ENCODE results near the gene ZNF41.
A peak's percentile ranks its signal among the peaks of the same experiment; 100 is the strongest.
"Not testable (repeated sequence)": the region's sequence is repeated elsewhere in the genome, so short reads cannot be mapped to it uniquely, and the experiment has no call there.

Gene ZNF41

DNA sequence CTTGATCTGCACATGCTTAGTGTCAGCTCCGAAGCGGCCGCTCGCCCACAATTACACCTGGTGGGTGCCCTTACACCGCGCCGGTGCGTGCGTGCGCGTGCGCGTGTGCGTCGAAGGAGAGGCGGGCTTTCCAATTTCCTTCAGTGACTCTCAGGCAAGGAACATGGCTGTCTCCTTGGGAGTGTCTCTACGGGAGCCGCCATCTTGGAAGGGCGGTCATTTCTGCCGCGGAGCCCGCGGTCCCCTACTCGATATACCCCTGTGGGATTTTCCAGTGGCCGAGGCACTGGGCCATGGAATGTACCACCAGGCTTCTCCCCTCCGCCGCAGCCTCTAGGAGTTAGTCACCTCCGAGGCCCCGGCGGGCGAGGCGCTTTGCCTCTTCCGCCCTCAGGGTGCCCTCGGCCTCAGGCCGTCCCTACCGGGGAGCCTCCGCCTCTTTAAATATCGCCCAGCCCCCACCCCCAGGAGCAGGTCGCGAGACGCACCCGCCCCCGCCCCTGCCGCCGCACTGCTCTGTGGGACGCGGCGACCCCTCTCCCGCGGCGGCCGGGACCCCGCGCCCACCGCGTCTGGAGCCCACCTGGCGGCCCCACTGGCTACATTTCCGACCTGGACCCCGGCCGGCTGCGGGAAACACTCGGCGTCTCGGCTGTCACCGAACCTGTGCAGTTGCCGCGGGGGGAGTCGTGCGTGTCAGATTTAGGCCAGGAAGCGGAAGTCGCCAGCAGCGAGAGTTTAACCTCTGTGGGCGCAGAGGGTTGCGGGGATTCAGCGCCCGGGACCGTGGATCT, at the start of gene ZNF41:
ZNF41 (minus strand) TSS at position 711 of the 794 bp plus-strand sequence. CDS start 15,741 bp downstream, outside the sequence.
- FAIRE-seq, result peak; percentile 76

DNA sequence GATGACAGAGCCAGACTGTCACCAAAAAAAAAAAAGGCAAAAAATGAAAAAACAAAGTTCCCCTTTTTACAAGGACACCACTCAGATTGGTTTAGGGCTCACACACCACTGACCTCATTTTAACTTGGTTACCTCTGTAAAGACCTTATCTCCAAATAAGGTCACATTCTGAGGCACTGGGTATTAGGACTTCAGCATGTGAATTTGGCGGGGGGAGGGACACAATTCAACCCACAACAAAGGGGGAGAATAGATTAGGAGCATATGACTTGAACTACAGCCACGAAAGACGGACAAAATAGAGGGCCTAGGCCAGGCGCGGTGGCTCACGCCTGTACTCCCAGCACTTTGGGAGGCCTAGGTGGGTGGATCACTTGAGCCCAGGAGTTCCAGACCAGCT, 47.0 kb upstream of the ZNF41 start:
- no peak for FAIRE-seq

DNA sequence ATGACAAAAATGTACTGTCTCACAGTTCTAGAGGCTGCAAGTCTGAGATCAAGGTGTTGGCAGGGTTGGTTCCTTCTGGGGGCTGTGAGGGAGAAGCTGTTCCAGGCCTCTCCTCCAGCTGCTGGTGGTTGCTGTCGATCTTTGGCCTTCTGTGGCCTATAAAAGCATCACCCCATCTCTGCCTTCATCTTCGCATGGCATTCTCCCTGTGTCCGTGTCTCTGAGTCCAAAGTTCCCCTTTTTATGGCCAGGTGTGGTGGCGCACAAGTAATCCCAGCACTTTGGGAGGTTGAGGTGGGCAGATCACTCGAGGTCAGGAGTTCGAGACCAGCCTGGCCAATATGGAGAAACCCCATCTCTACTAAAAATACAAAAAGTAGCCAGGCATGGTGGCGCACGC, 46.5 kb upstream of the ZNF41 start:
- FAIRE-seq, result no peak

- FAIRE-seq, result no peak
These were observed 40.7 kb upstream of the ZNF41 start for GRCh38 chrX:47523713-47524166.

DNA sequence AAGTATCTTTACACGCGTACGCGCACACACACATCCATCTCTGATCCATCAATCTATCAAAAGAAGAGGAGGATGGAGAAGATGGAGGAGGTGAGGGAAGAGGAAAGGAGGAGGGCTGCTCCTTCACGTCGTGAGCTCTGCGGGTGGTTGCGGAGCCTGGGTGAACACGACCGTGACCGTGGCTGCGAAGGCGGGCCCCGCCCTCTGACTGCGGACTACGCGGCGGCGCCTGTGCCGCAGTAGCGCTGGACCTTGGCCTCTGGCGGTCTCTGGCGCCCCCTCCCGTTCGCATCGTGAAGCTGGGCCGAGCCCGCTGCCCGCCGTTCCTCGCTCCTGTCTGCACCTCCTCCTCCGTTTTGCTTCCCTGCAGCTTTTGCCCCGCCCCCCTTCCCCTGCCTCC, 40.3 kb upstream of the ZNF41 start:
- FAIRE-seq, result no peak

DNA sequence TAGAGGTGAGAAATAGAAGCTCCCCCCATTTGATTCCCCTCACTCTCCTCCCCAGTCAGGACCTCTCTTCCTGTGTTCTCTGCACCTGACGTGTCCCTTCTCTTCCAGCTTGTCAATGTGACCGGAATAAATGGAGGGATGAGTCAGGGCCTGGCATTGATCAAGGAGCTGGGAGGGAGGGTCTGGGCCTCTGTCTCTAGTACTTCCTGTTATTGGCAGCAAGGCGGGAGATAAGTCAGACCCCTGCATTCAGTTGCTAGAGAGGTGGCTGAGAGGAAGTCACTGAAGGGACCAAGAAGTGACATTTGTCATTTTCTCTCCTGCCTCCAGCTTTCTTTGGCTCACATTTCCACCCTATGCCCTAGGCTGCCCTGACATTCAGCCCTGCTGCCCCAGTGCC, 35.1 kb upstream of the ZNF41 start:
- no peak for FAIRE-seq

DNA sequence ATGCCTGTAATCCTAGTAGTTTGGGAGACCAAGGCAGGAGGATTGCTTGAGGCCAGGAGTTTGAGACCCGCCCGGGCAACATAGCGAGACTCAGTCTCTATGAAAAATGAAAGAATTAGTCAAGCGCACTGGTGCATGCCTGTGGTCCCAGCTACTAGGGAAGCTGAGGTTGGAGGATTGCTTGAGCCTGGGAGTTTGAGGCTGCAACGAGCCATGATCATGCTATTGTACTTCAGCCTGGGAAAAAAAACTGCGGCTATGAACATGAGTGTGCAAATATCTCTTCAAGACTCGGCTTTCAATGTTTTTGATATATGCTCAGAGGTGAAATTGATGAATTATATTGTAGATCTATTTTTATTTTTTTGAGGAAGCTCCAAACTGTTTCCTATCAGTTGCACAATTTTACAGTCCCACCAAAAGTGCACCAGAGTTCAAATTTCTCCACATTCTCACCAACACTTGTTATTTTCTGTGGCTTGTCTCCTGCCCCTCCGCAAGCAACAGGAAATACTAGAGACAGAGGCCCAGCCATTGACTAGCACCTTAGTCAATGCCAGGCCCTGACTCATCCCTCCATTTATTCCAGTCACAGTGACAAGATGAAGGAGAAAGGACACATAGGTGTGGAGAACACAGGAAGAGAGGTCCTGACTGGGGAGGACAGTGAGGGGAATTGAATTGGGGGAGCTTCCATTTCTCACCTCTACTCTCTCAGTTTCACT, 33.1 kb upstream of the ZNF41 start:
- FAIRE-seq, result no peak

DNA sequence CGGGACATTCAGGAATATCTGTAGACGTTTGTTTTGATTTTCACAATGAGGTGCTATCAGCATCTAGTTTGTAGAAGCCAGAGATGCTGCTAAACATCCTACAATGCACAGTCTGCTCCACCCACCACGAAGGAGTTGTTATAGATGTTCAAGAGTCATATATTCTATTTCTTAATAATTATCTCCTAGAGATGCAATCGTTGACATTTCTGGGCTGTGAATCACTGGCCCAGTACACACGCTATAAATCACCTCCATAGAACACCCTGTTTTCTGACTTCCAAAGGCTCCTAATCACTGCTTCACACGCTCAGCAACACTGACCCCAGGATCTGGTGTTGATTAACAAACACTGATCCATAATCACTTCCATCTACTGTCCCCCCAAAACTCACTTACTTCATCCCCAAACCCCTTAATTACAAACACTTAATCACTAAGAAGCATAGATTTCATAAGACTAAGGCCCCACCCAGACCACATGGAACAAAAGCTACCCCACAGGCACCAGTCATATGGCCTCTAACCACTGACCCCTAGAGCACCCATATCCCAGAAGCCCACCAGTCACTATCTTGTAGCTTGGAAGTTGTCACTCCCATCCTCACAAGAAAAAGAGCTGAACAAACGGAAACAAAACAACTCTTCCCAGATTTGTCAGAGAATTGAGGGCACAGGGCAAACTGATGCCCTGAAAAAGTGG, 31.7 kb upstream of the ZNF41 start:
- FAIRE-seq, result no peak

DNA sequence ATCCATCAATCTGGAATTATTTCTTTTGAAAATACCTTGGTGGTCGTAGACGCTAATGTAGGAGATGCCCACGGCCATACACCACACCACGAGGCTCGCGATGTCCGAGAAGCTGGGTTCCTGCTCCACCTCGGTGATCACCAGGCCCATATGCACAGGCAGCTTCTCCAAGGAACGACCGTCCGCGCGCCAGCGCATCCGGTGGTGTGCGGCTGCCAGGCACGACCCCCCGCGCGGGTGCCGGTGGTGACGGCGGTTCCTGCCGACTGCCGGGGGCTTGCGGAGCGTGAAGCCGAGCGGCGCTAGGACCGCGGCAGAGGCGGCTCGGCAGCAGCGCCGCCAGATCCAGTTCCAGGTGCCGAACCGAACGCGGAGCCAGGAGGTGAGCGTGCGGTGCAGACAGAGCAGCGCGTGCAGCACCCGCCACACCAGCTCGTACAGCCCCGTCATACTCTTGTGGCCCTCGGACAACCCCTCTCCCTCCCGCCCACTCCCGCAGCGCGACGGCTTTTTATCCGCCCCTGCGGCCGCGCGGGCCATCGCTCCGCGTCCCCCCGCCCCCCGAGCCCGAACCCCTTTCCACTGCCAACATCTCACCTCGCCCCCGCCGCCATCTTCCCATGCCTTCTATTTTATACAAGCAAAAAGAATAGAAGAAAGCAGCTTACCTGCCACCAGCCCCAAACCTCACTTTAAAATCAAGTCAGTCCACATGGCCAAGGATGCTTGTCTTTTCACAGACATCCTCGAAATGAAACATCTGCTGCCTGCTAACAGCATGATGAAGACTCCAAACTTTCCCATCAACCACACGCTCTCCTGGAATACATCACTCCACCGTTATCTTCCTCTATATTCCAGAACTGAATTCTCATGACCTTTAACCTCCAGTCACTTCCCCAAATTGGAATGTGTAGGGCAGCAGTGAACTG, 30.3 kb upstream of the ZNF41 start:
- not testable (repeated sequence) for FAIRE-seq

- not testable (repeated sequence) for FAIRE-seq
These were observed 29.4 kb upstream of the ZNF41 start for GRCh38 chrX:47512383-47512782.

GRCh38 chrX:47507153-47507867, 24.3 kb upstream of the ZNF41 start:
- FAIRE-seq, result no peak

DNA sequence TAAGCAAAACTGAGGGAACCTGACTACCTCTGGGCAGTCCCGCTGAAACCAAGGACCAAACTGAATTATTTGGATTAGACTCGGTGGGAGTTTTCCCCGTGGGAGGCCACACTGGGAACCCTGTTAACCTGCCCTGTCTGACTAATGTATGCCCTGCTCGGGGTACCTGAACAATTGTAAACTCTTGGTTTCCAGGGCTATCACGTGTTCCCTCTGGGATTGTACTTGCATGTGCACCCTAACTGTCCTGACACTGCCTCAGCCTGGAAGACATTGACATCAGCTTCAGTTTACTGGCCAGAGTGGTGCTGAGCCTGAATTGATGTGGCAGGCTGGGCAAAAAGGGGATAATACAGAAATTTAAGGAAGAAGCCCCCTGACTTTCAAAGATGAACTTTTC, 20.1 kb upstream of the ZNF41 start:
- no peak for FAIRE-seq

- no peak for FAIRE-seq
These were observed 19.5 kb upstream of the ZNF41 start for GRCh38 chrX:47502316-47503125.

- no peak for FAIRE-seq
These were observed 18.4 kb upstream of the ZNF41 start for GRCh38 chrX:47501226-47502074.

DNA sequence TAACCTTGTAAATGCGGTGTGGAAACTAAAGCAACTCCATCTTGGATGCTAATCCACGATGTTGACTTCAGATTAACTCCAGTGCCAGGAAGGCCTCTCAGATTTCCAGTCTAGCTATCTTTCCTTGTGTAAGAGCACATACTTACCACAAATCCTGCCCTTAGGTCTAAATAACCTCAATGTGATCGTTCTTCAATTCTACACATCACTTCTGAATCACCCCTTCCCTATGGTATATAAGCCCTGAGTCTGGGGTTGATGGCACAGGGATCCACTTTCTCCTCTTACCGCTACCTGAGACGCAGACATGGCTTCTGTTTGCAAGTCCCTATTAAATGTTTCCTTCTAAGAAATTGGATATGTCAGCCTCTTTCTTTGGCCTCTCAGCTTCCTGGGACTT, 17.5 kb upstream of the ZNF41 start:
- FAIRE-seq, result no peak

GRCh38 chrX:47499293-47499692, 16.3 kb upstream of the ZNF41 start:
- no peak for FAIRE-seq

GRCh38 chrX:47498411-47498810, 15.4 kb upstream of the ZNF41 start:
- no peak for FAIRE-seq

- peak; percentile 76 for FAIRE-seq
These were observed 14.4 kb upstream of the ZNF41 start for GRCh38 chrX:47497271-47497888.

GRCh38 chrX:47492133-47492532, 9.1 kb upstream of the ZNF41 start:
- FAIRE-seq, result not testable (repeated sequence)
